GM12878 (cell line): ENCODE data around the gene AKT3. TPM values are rescaled to one million over a fixed set of nuclear protein-coding genes. Genes with fewer than 3 reads are reported as not detected.

ENCODE experiments used
- ATAC-seq: fragments of 200-7000 bp; cut with Tn5 transposase; 3 replicates; pipeline ENCODE4 v1.9.1; 2020; ENCODE audit warnings: mild to moderate bottlenecking, moderate library complexity
- BruUV-seq: library from RNA; stranded (reverse); fragments of 400-500 nt; replicated peaks from 2 replicates; lab custom pipeline; 2021; lab: Mats Ljungman, UMichigan
- CTCF ChIA-PET: fragments of 300-600 bp; sonication (Branson Sonifier 250); formaldehyde crosslinking; extraction: SDS; loops from one replicate; lab custom pipeline; 2021; ENCODE audit warnings: inconsistent platforms; lab: Yijun Ruan, JAX
- POLR2A ChIA-PET: fragments of 350-600 bp; formaldehyde crosslinking; extraction: SDS; loops from one replicate; lab custom pipeline; 2021; ENCODE audit warnings: inconsistent platforms; lab: Charles Lee
- RAD21 ChIA-PET: fragments of 300-600 bp; sonication (Branson Sonifier 250); formaldehyde crosslinking; loops from one replicate; lab custom pipeline; 2023; ENCODE audit warnings: antibody characterized with exemption; ENCODE audit not compliant: unreplicated experiment; lab: Charles Lee
- SMC1A ChIA-PET: fragments of 300-600 bp; sonication (Branson Sonifier 250); formaldehyde crosslinking; loops from one replicate; lab custom pipeline; 2023; ENCODE audit not compliant: unreplicated experiment, uncharacterized antibody; lab: Charles Lee
- DNase-seq: peaks from one replicate; pipeline ENCODE4 v3.0.0-alpha.2; 2011; ENCODE audit warnings: low read depth, low spot score
- FAIRE-seq: peaks from 3 replicates; lab custom pipeline; 2011; peaks lifted over from hg19 to GRCh38; lab: Jason Lieb, UNC
- H2AFZ ChIP-seq: 2 replicates; pipeline ENCODE4 v1.6.0; 2011; ENCODE audit warnings: low read depth, low read length, control low read depth; ENCODE audit not compliant: control insufficient read depth
- H3K27ac ChIP-seq: 2 replicates; pipeline ENCODE4 v1.5.1; 2011; ENCODE audit warnings: control low read depth; ENCODE audit not compliant: control insufficient read depth, insufficient read depth
- H3K27me3 ChIP-seq, 2 experiments: replicated peaks in 1 of 2; 2 replicates each; pipeline versions ENCODE4 v1.6.0 to v1.6.1; 2011; ENCODE audit warnings: low read length in 1 of 2; ENCODE audit not compliant: control insufficient read depth in 2 of 2, insufficient read depth in 2 of 2
- H3K36me3 ChIP-seq, 2 experiments: 2 replicates each; pipeline ENCODE4 v1.5.1; 2011; ENCODE audit warnings: low read length in 1 of 2; ENCODE audit not compliant: control insufficient read depth in 2 of 2, insufficient read depth in 2 of 2
- H3K4me1 ChIP-seq: 2 replicates; pipeline ENCODE4 v1.6.1; 2011; ENCODE audit warnings: mild to moderate bottlenecking, low read length, moderate library complexity, mixed read lengths; ENCODE audit not compliant: control insufficient read depth, insufficient read depth
- H3K4me2 ChIP-seq: 2 replicates; pipeline ENCODE4 v1.6.0; 2011; ENCODE audit warnings: control low read depth; ENCODE audit not compliant: control insufficient read depth, insufficient read depth
- H3K4me3 ChIP-seq: fragments of 200-600 bp; sonication (generic); 2 replicates; pipeline ENCODE4 v1.5.1; 2016
- H3K79me2 ChIP-seq: 2 replicates; pipeline ENCODE4 v1.6.0; 2011; ENCODE audit warnings: low read length; ENCODE audit not compliant: control insufficient read depth, insufficient read depth
- H3K9ac ChIP-seq: 2 replicates; pipeline ENCODE4 v1.8.0; 2011; ENCODE audit warnings: low read length, control low read depth, mixed read lengths; ENCODE audit not compliant: control insufficient read depth, insufficient read depth
- H3K9me3 ChIP-seq: replicated peaks from 3 replicates; pipeline ENCODE4 v1.5.1; 2011; ENCODE audit warnings: mild to moderate bottlenecking, low read length; ENCODE audit not compliant: control insufficient read depth, insufficient read depth
- H4K20me1 ChIP-seq: 2 replicates; pipeline ENCODE4 v1.6.0; 2011; ENCODE audit not compliant: control insufficient read depth, insufficient read depth
- FOS ChIP-seq: IDR thresholded peaks from 3 replicates; pipeline ENCODE4 v1.6.1; 2011; ENCODE audit warnings: borderline replicate concordance; ENCODE audit not compliant: insufficient read length; ENCODE audit errors: extremely low read depth
- FOXM1 ChIP-seq: IDR thresholded peaks from 2 replicates; pipeline ENCODE4 v1.6.1; 2012; ENCODE audit warnings: low read depth, mild to moderate bottlenecking, inconsistent platforms, low read length, moderate library complexity
- MLLT1 ChIP-seq: fragments of 450-650 bp; IDR thresholded peaks from 2 replicates; pipeline ENCODE4 v1.6.1; 2016; ENCODE audit warnings: mild to moderate bottlenecking
- NR2F1 ChIP-seq: fragments of 450-650 bp; conservative IDR thresholded peaks from 2 replicates; pipeline ENCODE4 v1.6.1; 2017; ENCODE audit warnings: mild to moderate bottlenecking
- PKNOX1 ChIP-seq: fragments of 450-650 bp; IDR thresholded peaks from 2 replicates; pipeline ENCODE4 v1.6.1; 2016; ENCODE audit warnings: mild to moderate bottlenecking
- RAD51 ChIP-seq: fragments of 450-650 bp; IDR thresholded peaks from 2 replicates; pipeline ENCODE4 v1.6.1; 2016; ENCODE audit warnings: moderate library complexity, mild to moderate bottlenecking, inconsistent platforms
- RB1 ChIP-seq: fragments of 450-650 bp; formaldehyde crosslinking; IDR thresholded peaks from 2 replicates; pipeline ENCODE4 v1.6.1; 2017; ENCODE audit warnings: mild to moderate bottlenecking, borderline replicate concordance
- SMAD5 ChIP-seq: IDR thresholded peaks from 2 replicates; pipeline ENCODE4 v1.6.1; 2016; ENCODE audit warnings: antibody characterized with exemption, low read depth
- SPI1 ChIP-seq: IDR thresholded peaks from 2 replicates; pipeline ENCODE4 v1.6.1; 2011; ENCODE audit warnings: low read depth, mild to moderate bottlenecking, low read length, moderate library complexity, borderline replicate concordance; ENCODE audit not compliant: insufficient read depth
- STAT1 ChIP-seq: fragments of 450-650 bp; conservative IDR thresholded peaks from 2 replicates; pipeline ENCODE4 v1.6.1; 2014; ENCODE audit warnings: antibody characterized with exemption, mild to moderate bottlenecking
- TARDBP ChIP-seq: IDR thresholded peaks from 2 replicates; pipeline ENCODE4 v1.6.1; 2016; ENCODE audit warnings: borderline replicate concordance
- ZNF274 ChIP-seq: IDR thresholded peaks from one replicate; pipeline ENCODE4 v1.8.0; 2011; ENCODE audit not compliant: insufficient read length, insufficient read depth
- ZNF384 ChIP-seq: IDR thresholded peaks from 2 replicates; pipeline ENCODE4 v1.6.1; 2012; ENCODE audit warnings: low read depth, mild to moderate bottlenecking, low read length, improper control_type of control experiment, borderline replicate concordance
- ZSCAN29 ChIP-seq: fragments of 450-650 bp; IDR thresholded peaks from 2 replicates; pipeline ENCODE4 v1.6.1; 2017; ENCODE audit warnings: mild to moderate bottlenecking, moderate library complexity
- WGBS: methylation state at CpG from one replicate; pipeline ENCODE4 v1.1.6; 2016; ENCODE audit warnings: low lambda C conversion rate; ENCODE audit not compliant: insufficient replicate concordance, insufficient coverage; ENCODE audit errors: missing lambda C conversion rate; 5-methylcytosine and 5-hydroxymethylcytosine counted together
- in situ Hi-C: fragments of 300-500 bp; cut with MboI; formaldehyde crosslinking; loops from 9 replicates; pipeline ENCODE4 v1.14.3; 2018; ENCODE audit warnings: mixed read lengths
- intact Hi-C: fragments of 100-400 bp; cut with micrococcal nuclease; formaldehyde crosslinking; loops from one replicate; pipeline ENCODE4 v1.14.2; 2022; ENCODE audit not compliant: unreplicated experiment
- polyA plus RNA-seq, 11 experiments: library from polyadenylated mRNA; depleted of rRNA in 4 of 11; unstranded in 6 of 11; stranded (reverse) in 5 of 11; fragments of >200 nt; fragmentation: Nextera tagmentation in 4 of 11; fragmentation: Illumina TruSeq in 1 of 11; extraction: Ambion mirVana in 4 of 11; extraction: Trizol in 1 of 11; gene quantifications; 1 replicate in 1 of 11; 2 replicates in 10 of 11; pipeline versions ENCODE4 v1.2.1 to v1.2.3, GENCODE V29; 2011 to 2016; ENCODE audit warnings: inconsistent platforms in 2 of 11, missing spikeins in 2 of 11, low read depth in 1 of 11
- total RNA-seq, 4 experiments: library from RNA; depleted of rRNA in 3 of 4; stranded (reverse); fragments of >200 nt in 3 of 4; fragmentation: Illumina TruSeq in 1 of 4; extraction: Trizol in 1 of 4; gene quantifications; 2 replicates each; pipeline versions ENCODE4 v1.2.1 to v1.2.3, GENCODE V29; 2013 to 2021
- TF ChIP-seq, protein P1 (sequence below), 3 experiments: IDR thresholded peaks in 2 of 3; conservative IDR thresholded peaks in 1 of 3; 2 replicates each; pipeline ENCODE4 v1.5.1; 2011; ENCODE audit warnings: low read depth in 3 of 3, low read length in 3 of 3, mild to moderate bottlenecking in 3 of 3, control low read depth in 2 of 3, moderate library complexity in 2 of 3, inconsistent platforms in 1 of 3, mixed read lengths in 1 of 3; ENCODE audit not compliant: control insufficient read depth in 2 of 3, insufficient read depth in 1 of 3; ENCODE audit errors: extremely low read depth in 1 of 3
- TF ChIP-seq, protein P2 (sequence below): fragments of 450-650 bp; IDR thresholded peaks from 2 replicates; pipeline ENCODE4 v1.6.1; 2017; ENCODE audit warnings: mild to moderate bottlenecking, moderate library complexity

AKT3 gene
- total and polyA plus RNA-seq, 10 of the 15 experiments (the other 5 are each of a cell fraction or from before 2014, with no cell fraction given): 0.03 to 0.56 (median 0.19) TPM

DNA sequence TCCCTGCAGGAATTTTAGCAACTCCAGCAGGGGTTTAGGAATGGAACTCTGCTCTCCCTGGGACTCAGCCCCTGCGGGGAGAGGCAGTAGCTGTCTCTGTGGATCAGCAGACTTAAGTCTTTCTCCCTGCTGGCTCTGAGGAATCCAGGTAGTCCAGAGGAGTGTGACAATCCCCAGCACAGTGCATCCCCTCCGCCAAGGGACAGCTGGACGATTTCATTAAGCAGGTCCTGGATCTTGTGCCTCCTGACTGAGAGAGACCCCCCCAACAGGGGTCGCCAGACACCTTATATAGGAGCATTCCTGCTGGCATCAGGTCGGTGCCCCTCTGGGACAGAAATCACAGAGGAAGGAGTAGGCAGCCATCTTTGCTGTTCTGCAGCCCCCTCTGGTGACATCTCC, 30.6 kb downstream of the AKT3 start (continued):
- TF ChIP-seq, protein P1, sequence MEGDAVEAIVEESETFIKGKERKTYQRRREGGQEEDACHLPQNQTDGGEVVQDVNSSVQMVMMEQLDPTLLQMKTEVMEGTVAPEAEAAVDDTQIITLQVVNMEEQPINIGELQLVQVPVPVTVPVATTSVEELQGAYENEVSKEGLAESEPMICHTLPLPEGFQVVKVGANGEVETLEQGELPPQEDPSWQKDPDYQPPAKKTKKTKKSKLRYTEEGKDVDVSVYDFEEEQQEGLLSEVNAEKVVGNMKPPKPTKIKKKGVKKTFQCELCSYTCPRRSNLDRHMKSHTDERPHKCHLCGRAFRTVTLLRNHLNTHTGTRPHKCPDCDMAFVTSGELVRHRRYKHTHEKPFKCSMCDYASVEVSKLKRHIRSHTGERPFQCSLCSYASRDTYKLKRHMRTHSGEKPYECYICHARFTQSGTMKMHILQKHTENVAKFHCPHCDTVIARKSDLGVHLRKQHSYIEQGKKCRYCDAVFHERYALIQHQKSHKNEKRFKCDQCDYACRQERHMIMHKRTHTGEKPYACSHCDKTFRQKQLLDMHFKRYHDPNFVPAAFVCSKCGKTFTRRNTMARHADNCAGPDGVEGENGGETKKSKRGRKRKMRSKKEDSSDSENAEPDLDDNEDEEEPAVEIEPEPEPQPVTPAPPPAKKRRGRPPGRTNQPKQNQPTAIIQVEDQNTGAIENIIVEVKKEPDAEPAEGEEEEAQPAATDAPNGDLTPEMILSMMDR (IDR thresholded peaks at IDR 0.05 in 2 of 3, conservative IDR thresholded peaks at IDR 0.05 in 1 of 3; ENCODE audit: control insufficient read depth in 2 of 3, extremely low read depth in 1 of 3, insufficient read depth in 1 of 3, low read depth in 3 of 3, low read length in 3 of 3): no peak
- TF ChIP-seq TARDBP (no peak), RB1 (no peak), SPI1 (no peak), STAT1 (no peak), SMAD5 (no peak)

DNA sequence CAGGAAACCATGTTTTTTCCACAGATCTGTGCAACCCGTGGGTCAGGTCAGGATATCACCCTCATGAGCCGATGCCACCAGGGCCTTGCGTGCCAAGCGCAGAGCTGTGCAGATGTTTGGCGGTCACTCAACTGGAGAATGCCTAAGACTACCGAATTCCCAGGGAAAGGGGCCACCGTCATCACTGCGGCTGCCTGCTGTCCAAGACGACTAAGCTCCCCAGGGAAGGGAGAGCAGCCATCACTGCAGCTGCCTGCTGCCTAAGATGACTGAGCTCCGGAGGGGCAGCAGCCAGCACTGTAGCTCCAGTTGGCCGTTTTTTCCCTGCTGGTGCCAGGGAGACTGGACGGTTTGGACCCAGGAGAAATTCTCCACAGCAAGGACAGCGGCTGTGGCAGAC, 31.1 kb downstream of the AKT3 start:
- intact Hi-C loops (no loop called here), in situ Hi-C loops (no loop called here)
- ATAC-seq: no peak
- Histone ChIP-seq H3K36me3 (no peaks in the 10 kb centered on the region), H3K4me1 (no peaks in the 10 kb centered on the region), H3K27ac (no peak overlapping the region), H2AFZ (no peak overlapping the region), H4K20me1 (no peaks in the 10 kb centered on the region), H3K9ac (no peak overlapping the region), H3K4me2 (no peak overlapping the region), H3K27me3 (no peaks in the 10 kb centered on the region), H3K4me3 (no peak overlapping the region), H3K79me2 (no peaks in the 10 kb centered on the region), H3K9me3 (no peaks in the 10 kb centered on the region; the same call in 2 of the 3 replicates)
- BruUV-seq: no TSS peak
- WGBS: 92% methylated on average over 13 of the region's 13 CpGs
- POLR2A ChIA-PET: no interaction called here
- SMC1A ChIA-PET: no interaction called here
- DNase-seq: no peak
- RAD21 ChIA-PET: no interaction called here
- CTCF ChIA-PET: no interaction called here
- FAIRE-seq: no peak
- TF ChIP-seq, protein P2, sequence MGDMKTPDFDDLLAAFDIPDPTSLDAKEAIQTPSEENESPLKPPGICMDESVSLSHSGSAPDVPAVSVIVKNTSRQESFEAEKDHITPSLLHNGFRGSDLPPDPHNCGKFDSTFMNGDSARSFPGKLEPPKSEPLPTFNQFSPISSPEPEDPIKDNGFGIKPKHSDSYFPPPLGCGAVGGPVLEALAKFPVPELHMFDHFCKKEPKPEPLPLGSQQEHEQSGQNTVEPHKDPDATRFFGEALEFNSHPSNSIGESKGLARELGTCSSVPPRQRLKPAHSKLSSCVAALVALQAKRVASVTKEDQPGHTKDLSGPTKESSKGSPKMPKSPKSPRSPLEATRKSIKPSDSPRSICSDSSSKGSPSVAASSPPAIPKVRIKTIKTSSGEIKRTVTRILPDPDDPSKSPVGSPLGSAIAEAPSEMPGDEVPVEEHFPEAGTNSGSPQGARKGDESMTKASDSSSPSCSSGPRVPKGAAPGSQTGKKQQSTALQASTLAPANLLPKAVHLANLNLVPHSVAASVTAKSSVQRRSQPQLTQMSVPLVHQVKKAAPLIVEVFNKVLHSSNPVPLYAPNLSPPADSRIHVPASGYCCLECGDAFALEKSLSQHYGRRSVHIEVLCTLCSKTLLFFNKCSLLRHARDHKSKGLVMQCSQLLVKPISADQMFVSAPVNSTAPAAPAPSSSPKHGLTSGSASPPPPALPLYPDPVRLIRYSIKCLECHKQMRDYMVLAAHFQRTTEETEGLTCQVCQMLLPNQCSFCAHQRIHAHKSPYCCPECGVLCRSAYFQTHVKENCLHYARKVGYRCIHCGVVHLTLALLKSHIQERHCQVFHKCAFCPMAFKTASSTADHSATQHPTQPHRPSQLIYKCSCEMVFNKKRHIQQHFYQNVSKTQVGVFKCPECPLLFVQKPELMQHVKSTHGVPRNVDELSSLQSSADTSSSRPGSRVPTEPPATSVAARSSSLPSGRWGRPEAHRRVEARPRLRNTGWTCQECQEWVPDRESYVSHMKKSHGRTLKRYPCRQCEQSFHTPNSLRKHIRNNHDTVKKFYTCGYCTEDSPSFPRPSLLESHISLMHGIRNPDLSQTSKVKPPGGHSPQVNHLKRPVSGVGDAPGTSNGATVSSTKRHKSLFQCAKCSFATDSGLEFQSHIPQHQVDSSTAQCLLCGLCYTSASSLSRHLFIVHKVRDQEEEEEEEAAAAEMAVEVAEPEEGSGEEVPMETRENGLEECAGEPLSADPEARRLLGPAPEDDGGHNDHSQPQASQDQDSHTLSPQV: no peak
- TF ChIP-seq MLLT1 (no peak), ZNF384 (no peak), FOXM1 (no peak), PKNOX1 (no peak), NR2F1 (no peak), FOS (no peak), RAD51 (no peak), ZNF274 (no peak), ZSCAN29 (no peak)
